Esophagus muscularis mucosa (tissue), 4 donors: ENCODE data around the gene SOS1.

Experiments used
- CTCF ChIP-seq, 3 experiments: fragments of 200-600 bp in 2 of 3; fragments of 450-650 bp in 1 of 3; sonication (generic) in 2 of 3; IDR thresholded peaks; one replicate each; pipeline ENCODE4 v1.5.1; 2017 to 2019; ENCODE audit warnings: antibody characterized with exemption in 3 of 3, mild to moderate bottlenecking in 2 of 3, moderate library complexity in 1 of 3
- EP300 ChIP-seq: sonication (generic); formaldehyde crosslinking; IDR thresholded peaks from one replicate; pipeline ENCODE4 v1.6.1; 2017; ENCODE audit warnings: antibody characterized with exemption
- POLR2A ChIP-seq: fragments of 450-650 bp; IDR thresholded peaks from one replicate; pipeline ENCODE4 v1.6.1; 2017; ENCODE audit warnings: antibody characterized with exemption, moderate library complexity, mild to moderate bottlenecking, low read depth
- POLR2AphosphoS5 ChIP-seq, 2 donors: sonication (generic); formaldehyde crosslinking; IDR thresholded peaks; one replicate each; pipeline ENCODE4 v1.6.1; 2017; ENCODE audit warnings: antibody characterized with exemption in 2 of 2

GRCh38 chr2:39121523-39122063, 742 bp upstream of the SOS1 start:
- no peak for TF ChIP-seq POLR2A
- no peak for TF ChIP-seq CTCF (IDR thresholded peaks at IDR 0.05)
- no peak for TF ChIP-seq POLR2AphosphoS5 (IDR thresholded peaks at IDR 0.05)
- TF ChIP-seq EP300, result no peak
